Neural progenitor cell (in vitro differentiated cells): ENCODE results near the gene CCDC71L.

Source experiments
- EZH2 ChIP-seq: fragments of 200-600 bp; sonication (generic); IDR thresholded peaks from 2 replicates; pipeline ENCODE4 v1.6.1; 2017; ENCODE audit warnings: antibody characterized with exemption, mild to moderate bottlenecking, moderate library complexity
- EZH2phosphoT487 ChIP-seq: fragments of 200-600 bp; sonication (generic); IDR thresholded peaks from 2 replicates; pipeline ENCODE4 v1.6.1; 2017; ENCODE audit warnings: antibody characterized with exemption
- TF ChIP-seq, protein P1 (sequence below): fragments of 200-600 bp; sonication (generic); IDR thresholded peaks from 2 replicates; pipeline ENCODE4 v1.5.1; 2017; ENCODE audit warnings: antibody characterized with exemption, mild to moderate bottlenecking

- TF ChIP-seq, protein P1, sequence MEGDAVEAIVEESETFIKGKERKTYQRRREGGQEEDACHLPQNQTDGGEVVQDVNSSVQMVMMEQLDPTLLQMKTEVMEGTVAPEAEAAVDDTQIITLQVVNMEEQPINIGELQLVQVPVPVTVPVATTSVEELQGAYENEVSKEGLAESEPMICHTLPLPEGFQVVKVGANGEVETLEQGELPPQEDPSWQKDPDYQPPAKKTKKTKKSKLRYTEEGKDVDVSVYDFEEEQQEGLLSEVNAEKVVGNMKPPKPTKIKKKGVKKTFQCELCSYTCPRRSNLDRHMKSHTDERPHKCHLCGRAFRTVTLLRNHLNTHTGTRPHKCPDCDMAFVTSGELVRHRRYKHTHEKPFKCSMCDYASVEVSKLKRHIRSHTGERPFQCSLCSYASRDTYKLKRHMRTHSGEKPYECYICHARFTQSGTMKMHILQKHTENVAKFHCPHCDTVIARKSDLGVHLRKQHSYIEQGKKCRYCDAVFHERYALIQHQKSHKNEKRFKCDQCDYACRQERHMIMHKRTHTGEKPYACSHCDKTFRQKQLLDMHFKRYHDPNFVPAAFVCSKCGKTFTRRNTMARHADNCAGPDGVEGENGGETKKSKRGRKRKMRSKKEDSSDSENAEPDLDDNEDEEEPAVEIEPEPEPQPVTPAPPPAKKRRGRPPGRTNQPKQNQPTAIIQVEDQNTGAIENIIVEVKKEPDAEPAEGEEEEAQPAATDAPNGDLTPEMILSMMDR, result no peak
- TF ChIP-seq EZH2phosphoT487 (no peak), EZH2 (no peak)
Measured at GRCh38 chr7:106658316-106659165, 2.4 kb downstream of the CCDC71L start.
